HCT116 (cell line): ENCODE results near the gene OPN1MW. TPM values are rescaled to one million over a fixed set of nuclear protein-coding genes. Genes with fewer than 3 reads are reported as not detected.

Experiments
- ATAC-seq: fragments of 200-7000 bp; cut with Tn5 transposase; 2 replicates; pipeline ENCODE4 v1.9.1; 2020; ENCODE audit warnings: mild to moderate bottlenecking, moderate library complexity
- BruUV-seq: library from RNA; stranded (reverse); fragments of 400-500 nt; replicated peaks from 2 replicates; lab custom pipeline; 2021; lab: Mats Ljungman, UMichigan
- CTCF ChIA-PET: fragments of 300-600 bp; sonication (Branson Sonifier 250); formaldehyde crosslinking; loops from one replicate; lab custom pipeline; 2021; ENCODE audit warnings: antibody characterized with exemption; lab: Charles Lee
- POLR2A ChIA-PET: fragments of 300-600, 350-600 bp; sonication (Branson Sonifier 250); formaldehyde crosslinking; loops from one replicate; lab custom pipeline; 2021; ENCODE audit warnings: antibody characterized with exemption; lab: Charles Lee
- RAD21 ChIA-PET, 2 experiments: fragments of 300-600 bp; sonication (Branson Sonifier 250); formaldehyde crosslinking; loops; one replicate each; lab custom pipeline; 2023; ENCODE audit warnings: low total read pairs in 2 of 2; ENCODE audit not compliant: uncharacterized antibody in 2 of 2, unreplicated experiment in 2 of 2, low non-redundant PET in 1 of 2; lab: Charles Lee
- DNase-seq: peaks from one replicate; pipeline ENCODE4 v3.0.0-alpha.2; 2010; ENCODE audit warnings: low read depth, low spot score
- H2AFZ ChIP-seq: fragments of 200-600 bp; shearing (Covaris generic), sonication (generic); 2 replicates; pipeline ENCODE4 v1.6.1; 2017; ENCODE audit warnings: low read depth, mixed run types, mixed read lengths, antibody characterized with exemption, low read length; ENCODE audit not compliant: poor library complexity, severe bottlenecking
- H3K27ac ChIP-seq: 2 replicates; pipeline ENCODE4 v1.5.1; 2012; ENCODE audit warnings: low read depth, low read length
- H3K27me3 ChIP-seq: fragments of 200-600 bp; sonication (generic); 2 replicates; pipeline ENCODE4 v1.6.1; 2016; ENCODE audit warnings: mixed run types, low read length, mixed read lengths; ENCODE audit not compliant: insufficient read depth
- H3K36me3 ChIP-seq, 2 experiments: fragments of 200-500 bp in 1 of 2; fragments of 200-600 bp in 1 of 2; sonication (Bioruptor generic) in 1 of 2; sonication (generic) in 1 of 2; 2 replicates each; pipeline versions ENCODE4 v1.5.1 to v1.6.1; 2014 to 2016; ENCODE audit warnings: low read length in 2 of 2, inconsistent platforms in 1 of 2, mixed read lengths in 1 of 2, mixed run types in 1 of 2; ENCODE audit not compliant: insufficient read depth in 2 of 2, control insufficient read depth in 1 of 2
- H3K4me1 ChIP-seq, 2 experiments: fragments of 200-600 bp in 1 of 2; sonication (generic) in 1 of 2; 2 replicates each; pipeline versions ENCODE4 v1.5.1 to v1.6.1; 2012 to 2017; ENCODE audit warnings: low read length in 2 of 2, inconsistent platforms in 1 of 2, mild to moderate bottlenecking in 1 of 2, mixed read lengths in 1 of 2, mixed run types in 1 of 2, moderate library complexity in 1 of 2; ENCODE audit not compliant: insufficient read depth in 2 of 2, control insufficient read depth in 1 of 2
- H3K4me2 ChIP-seq: fragments of 200-600 bp; sonication (generic); 2 replicates; pipeline ENCODE4 v1.6.1; 2017; ENCODE audit warnings: mixed run types, low read length, mixed read lengths
- H3K4me3 ChIP-seq, 2 experiments: fragments of 200-600 bp in 1 of 2; sonication (generic) in 1 of 2; replicated peaks in 1 of 2; 2 replicates each; pipeline ENCODE4 v1.5.1; 2011 to 2016; ENCODE audit warnings: low read length in 2 of 2, control low read depth in 1 of 2, low read depth in 1 of 2, mild to moderate bottlenecking in 1 of 2, mixed read lengths in 1 of 2, mixed run types in 1 of 2
- H3K79me2 ChIP-seq: fragments of 200-600 bp; sonication (generic); 2 replicates; pipeline ENCODE4 v1.6.1; 2017; ENCODE audit warnings: mild to moderate bottlenecking, mixed run types, low read length, moderate library complexity, mixed read lengths; ENCODE audit not compliant: insufficient read depth
- H3K9ac ChIP-seq: fragments of 200-600 bp; sonication (generic); 2 replicates; pipeline ENCODE4 v1.6.1; 2016; ENCODE audit warnings: low read length, mixed read lengths
- H3K9me2 ChIP-seq: fragments of 200-600 bp; sonication (generic), shearing (Covaris generic); 2 replicates; pipeline ENCODE4 v1.6.1; 2017; ENCODE audit warnings: mixed run types, mild to moderate bottlenecking, moderate library complexity; ENCODE audit not compliant: insufficient read depth
- H3K9me3 ChIP-seq, 2 experiments: fragments of 200-500 bp in 1 of 2; fragments of 200-600 bp in 1 of 2; sonication (Bioruptor generic) in 1 of 2; sonication (generic) in 1 of 2; 2 replicates each; pipeline ENCODE4 v1.6.1; 2014 to 2017; ENCODE audit warnings: low read length in 2 of 2, mixed read lengths in 2 of 2, inconsistent platforms in 1 of 2, low read depth in 1 of 2, mild to moderate bottlenecking in 1 of 2, mixed run types in 1 of 2, moderate library complexity in 1 of 2; ENCODE audit not compliant: control insufficient read depth in 1 of 2, insufficient read depth in 1 of 2
- H4K20me1 ChIP-seq: fragments of 200-600 bp; sonication (generic), shearing (Covaris generic); 2 replicates; pipeline ENCODE4 v1.6.1; 2017; ENCODE audit warnings: mixed run types, mild to moderate bottlenecking, moderate library complexity; ENCODE audit not compliant: insufficient read depth
- ATF3 ChIP-seq: IDR thresholded peaks from 2 replicates; pipeline ENCODE4 v1.6.1; 2012
- CTCF ChIP-seq, 3 experiments: fragments of 200-600 bp in 1 of 3; sonication (generic) in 1 of 3; IDR thresholded peaks in 2 of 3; conservative IDR thresholded peaks in 1 of 3; 2 replicates each; pipeline ENCODE4 v1.5.1; 2012 to 2017; ENCODE audit warnings: low read depth in 2 of 3, low read length in 2 of 3, antibody characterized with exemption in 1 of 3, borderline replicate concordance in 1 of 3, control low read depth in 1 of 3, mild to moderate bottlenecking in 1 of 3, mixed read lengths in 1 of 3, mixed run types in 1 of 3, moderate library complexity in 1 of 3; ENCODE audit not compliant: insufficient read depth in 1 of 3
- ELF1 ChIP-seq: IDR thresholded peaks from 2 replicates; pipeline ENCODE4 v1.6.1; 2012; ENCODE audit warnings: low read depth, borderline replicate concordance
- EZH2 ChIP-seq: fragments of 200-600 bp; sonication (generic); IDR thresholded peaks from 2 replicates; pipeline ENCODE4 v1.6.1; 2017; ENCODE audit warnings: antibody characterized with exemption, mixed run types
- EZH2phosphoT487 ChIP-seq: fragments of 200-600 bp; IDR thresholded peaks from 2 replicates; pipeline ENCODE4 v1.6.1; 2018; ENCODE audit warnings: antibody characterized with exemption, borderline replicate concordance
- FOSL1 ChIP-seq: IDR thresholded peaks from 2 replicates; pipeline ENCODE4 v1.6.1; 2012; ENCODE audit warnings: low read depth
- JUND ChIP-seq: IDR thresholded peaks from 2 replicates; pipeline ENCODE4 v1.6.1; 2012
- MAX ChIP-seq: IDR thresholded peaks from 2 replicates; pipeline ENCODE4 v1.6.1; 2012
- POLR2A ChIP-seq: IDR thresholded peaks from 2 replicates; pipeline ENCODE4 v1.7.0; 2011; ENCODE audit warnings: borderline replicate concordance; ENCODE audit not compliant: insufficient read depth, insufficient read length; ENCODE audit errors: extremely low read depth
- POLR2AphosphoS5 ChIP-seq: IDR thresholded peaks from 2 replicates; pipeline ENCODE4 v1.6.1; 2011; ENCODE audit warnings: mild to moderate bottlenecking, low read depth, low read length, moderate library complexity
- RAD21 ChIP-seq: IDR thresholded peaks from 2 replicates; pipeline ENCODE4 v1.6.1; 2012; ENCODE audit warnings: low read depth, mild to moderate bottlenecking
- REST ChIP-seq: IDR thresholded peaks from 2 replicates; pipeline ENCODE4 v1.6.1; 2012; ENCODE audit warnings: low read depth
- SIN3A ChIP-seq: IDR thresholded peaks from 2 replicates; pipeline ENCODE4 v1.6.1; 2012; ENCODE audit warnings: low read depth
- TCF7L2 ChIP-seq: IDR thresholded peaks from 2 replicates; pipeline ENCODE4 v1.7.0; 2011; ENCODE audit warnings: borderline replicate concordance, inconsistent platforms; ENCODE audit not compliant: insufficient read depth, insufficient read length; ENCODE audit errors: extremely low read depth
- YY1 ChIP-seq: IDR thresholded peaks from 2 replicates; pipeline ENCODE4 v1.6.1; 2011; ENCODE audit warnings: low read length, low read depth, moderate library complexity, mild to moderate bottlenecking; ENCODE audit not compliant: insufficient replicate concordance; ENCODE audit errors: extremely low read depth
- ZFX ChIP-seq: fragments of 450-650 bp; IDR thresholded peaks from 2 replicates; pipeline ENCODE4 v1.6.1; 2017
- ZNF274 ChIP-seq: fragments of 200-500 bp; sonication (Bioruptor generic); IDR thresholded peaks from 2 replicates; pipeline ENCODE4 v1.6.1; 2014; ENCODE audit warnings: mild to moderate bottlenecking, low read depth, low read length, inconsistent platforms
- intact Hi-C: fragments of 100-400 bp; cut with micrococcal nuclease; formaldehyde crosslinking; loops from 2 replicates; pipeline ENCODE4 v1.10.0; 2022
- total RNA-seq: library from RNA; stranded (reverse); gene quantifications from one replicate; pipeline ENCODE4 v1.2.1, GENCODE V29; 2021; ENCODE audit not compliant: unreplicated experiment

The OPN1MW gene
- total RNA-seq, 1 experiment from 2014 or later = not detected

- TF ChIP-seq YY1 = no peak
- no peak for TF ChIP-seq MAX
- no peak for TF ChIP-seq POLR2A
- TF ChIP-seq FOSL1 = no peak
- no peak for TF ChIP-seq POLR2AphosphoS5
Measured at GRCh38 chrX:154135458-154136229, 46.8 kb upstream of the OPN1MW start (continued).

GRCh38 chrX:154136627-154137161 is 45.7 kb upstream of the OPN1MW start:
- no TSS peak for BruUV-seq
- peaks cover 0 to 4% of the 10 kb centered on the region in 2 experiments; a peak in 1 of 4 replicates for H3K4me1 ChIP-seq
- no peaks in the 10 kb centered on the region for H3K9me2 ChIP-seq
- no peaks in the 10 kb centered on the region for H3K79me2 ChIP-seq
- ChIA-PET RAD21 (no interaction called here), CTCF (no interaction called here), POLR2A (no interaction called here)
- no peak overlapping the region for H3K27ac ChIP-seq
- H4K20me1 ChIP-seq = no peaks in the 10 kb centered on the region
- peak; percentile 98 for ATAC-seq
- no peaks in the 10 kb centered on the region for H3K36me3 ChIP-seq
- DNase-seq = peak; percentile 21
- no peak overlapping the region; a peak in 1 of 4 replicates for H3K4me3 ChIP-seq
- peak overlapping the region; percentile 88 for H2AFZ ChIP-seq
- H3K27me3 ChIP-seq = no peaks in the 10 kb centered on the region
- H3K9ac ChIP-seq = no peak overlapping the region
- H3K9me3 ChIP-seq = no peaks in the 10 kb centered on the region
- peak overlapping the region; percentile 54 for H3K4me2 ChIP-seq
- TF ChIP-seq ZFX (no peak), CTCF (IDR thresholded peaks at IDR 0.05 in 2 of 3, conservative IDR thresholded peaks at IDR 0.05 in 1 of 3; ENCODE audit: borderline replicate concordance in 1 of 3, insufficient read depth in 1 of 3, low read depth in 2 of 3, low read length in 2 of 3) (peak; percentile 58 to 72 (median 62)), POLR2AphosphoS5 (no peak), EZH2phosphoT487 (no peak), EZH2 (no peak), MAX (no peak), SIN3A (no peak), ATF3 (no peak), JUND (no peak), RAD21 (peak; percentile 66), ELF1 (no peak), REST (no peak), TCF7L2 (no peak), ZNF274 (no peak), FOSL1 (no peak)
- TF ChIP-seq, all 23 proteins: peak for 2
- intact Hi-C loops = no loop called here
